Activated CD4-positive, CD25-positive, alpha-beta regulatory T cell treated with anti-CD3 and anti-CD28 coated beads, Interleukin-2, amount 50 U/mL, for 16 hours (primary cell): ENCODE results near the gene MAPK1.
A peak's percentile ranks its signal among the peaks of the same experiment; 100 is the strongest.
"Not testable (repeated sequence)": the region's sequence is repeated elsewhere in the genome, so short reads cannot be mapped to it uniquely, and the experiment has no call there.

ENCODE experiments used
- DNase-seq: peaks from one replicate; pipeline ENCODE4 v3.0.0-alpha.2; 2020; ENCODE audit warnings: low read depth, low spot score

The MAPK1 gene

GRCh38 chr22:21867528-21868266 lies at the start of gene MAPK1:
Gene MAPK1 (minus strand): TSS chr22:21867645. CDS start chr22:21867440, 205 bp downstream.
- peak; percentile 85 for DNase-seq

- no peak for DNase-seq
Measured at GRCh38 chr22:21916309-21916918, 49.0 kb upstream of the MAPK1 start.

GRCh38 chr22:21915624-21916308 lies 48.3 kb upstream of the MAPK1 start:
- DNase-seq: no peak

- not testable (repeated sequence) for DNase-seq
Measured at GRCh38 chr22:21914033-21914642, 46.7 kb upstream of the MAPK1 start.

- not testable (repeated sequence) for DNase-seq
Measured at GRCh38 chr22:21910367-21910766, 42.9 kb upstream of the MAPK1 start.

GRCh38 chr22:21909871-21910270 lies 42.4 kb upstream of the MAPK1 start:
- no peak for DNase-seq

- no peak for DNase-seq
Measured at GRCh38 chr22:21907638-21908522, 40.4 kb upstream of the MAPK1 start.

GRCh38 chr22:21905234-21905633 lies 37.8 kb upstream of the MAPK1 start:
- DNase-seq: not testable (repeated sequence)

GRCh38 chr22:21904250-21904789 lies 36.9 kb upstream of the MAPK1 start:
- no peak for DNase-seq

GRCh38 chr22:21903283-21903682 lies 35.8 kb upstream of the MAPK1 start:
- no peak for DNase-seq

- no peak for DNase-seq
Measured at GRCh38 chr22:21902296-21903087, 35.0 kb upstream of the MAPK1 start.

GRCh38 chr22:21898354-21898896 lies 31.0 kb upstream of the MAPK1 start:
- DNase-seq: no peak

GRCh38 chr22:21896951-21897513 lies 29.6 kb upstream of the MAPK1 start:
- no peak for DNase-seq

- DNase-seq: not testable (repeated sequence)
Measured at GRCh38 chr22:21896275-21896674, 28.8 kb upstream of the MAPK1 start.

GRCh38 chr22:21894799-21895198 lies 27.4 kb upstream of the MAPK1 start:
- no peak for DNase-seq

- no peak for DNase-seq
Measured at GRCh38 chr22:21889251-21889990, 22.0 kb upstream of the MAPK1 start.

GRCh38 chr22:21887841-21888240 lies 20.4 kb upstream of the MAPK1 start:
- no peak for DNase-seq

GRCh38 chr22:21883930-21884329 lies 16.5 kb upstream of the MAPK1 start:
- not testable (repeated sequence) for DNase-seq
